Astrocyte (in vitro differentiated cells and primary cell): ENCODE measurements around the gene C11orf24. TPM values are rescaled to one million over a fixed set of nuclear protein-coding genes. Genes with fewer than 3 reads are reported as not detected.

ENCODE experiments used
- DNase-seq: peaks from one replicate; pipeline ENCODE4 v3.0.0-alpha.2; 2010; ENCODE audit warnings: low read depth
- FAIRE-seq: peaks from 2 replicates; lab custom pipeline; 2011; peaks lifted over from hg19 to GRCh38; lab: Jason Lieb, UNC
- H2AFZ ChIP-seq: 2 replicates; pipeline ENCODE4 v1.6.0; 2012; ENCODE audit warnings: low read depth, low read length, inconsistent platforms
- H3K27ac ChIP-seq: 2 replicates; pipeline ENCODE4 v1.5.1; 2011; ENCODE audit warnings: low read depth, low read length, inconsistent platforms
- H3K27me3 ChIP-seq: 2 replicates; pipeline ENCODE4 v1.6.0; 2011; ENCODE audit warnings: low read length, inconsistent platforms; ENCODE audit not compliant: insufficient read depth
- H3K36me3 ChIP-seq: 2 replicates; pipeline ENCODE4 v1.5.1; 2011; ENCODE audit warnings: low read length, inconsistent platforms; ENCODE audit not compliant: insufficient read depth
- H3K4me1 ChIP-seq: 2 replicates; pipeline ENCODE4 v1.5.1; 2011; ENCODE audit warnings: low read length, inconsistent platforms; ENCODE audit not compliant: insufficient read depth
- H3K4me2 ChIP-seq: 2 replicates; pipeline ENCODE4 v1.6.0; 2012; ENCODE audit warnings: low read length, inconsistent platforms
- H3K4me3 ChIP-seq: 2 replicates; pipeline ENCODE4 v1.5.1; 2011; ENCODE audit warnings: low read depth, mild to moderate bottlenecking, low read length, inconsistent platforms; ENCODE audit not compliant: insufficient read depth
- H3K79me2 ChIP-seq: 2 replicates; pipeline ENCODE4 v1.6.0; 2012; ENCODE audit warnings: mild to moderate bottlenecking, low read length, inconsistent platforms; ENCODE audit not compliant: insufficient read depth
- H3K9ac ChIP-seq: 2 replicates; pipeline ENCODE4 v1.6.0; 2012; ENCODE audit warnings: mild to moderate bottlenecking, low read length, inconsistent platforms
- H3K9me3 ChIP-seq: 2 replicates; pipeline ENCODE4 v1.5.1; 2012; ENCODE audit warnings: low read depth, mild to moderate bottlenecking, low read length, inconsistent platforms; ENCODE audit not compliant: insufficient read depth
- H4K20me1 ChIP-seq: 2 replicates; pipeline ENCODE4 v1.6.0; 2012; ENCODE audit warnings: low read length, inconsistent platforms; ENCODE audit not compliant: insufficient read depth
- H3K27ac Mint-ChIP-seq: one replicate; pipeline ENCODE4 v1.8.0; 2021; ENCODE audit warnings: mild to moderate bottlenecking, mixed read lengths; ENCODE audit not compliant: unreplicated experiment
- H3K27me3 Mint-ChIP-seq: one replicate; pipeline ENCODE4 v1.8.0; 2021; ENCODE audit warnings: low read depth, mixed read lengths; ENCODE audit not compliant: unreplicated experiment
- H3K36me3 Mint-ChIP-seq: one replicate; pipeline ENCODE4 v1.8.0; 2021; ENCODE audit warnings: low read depth, mixed read lengths; ENCODE audit not compliant: unreplicated experiment
- H3K4me1 Mint-ChIP-seq: one replicate; pipeline ENCODE4 v1.8.0; 2021; ENCODE audit warnings: low read depth, mixed read lengths; ENCODE audit not compliant: unreplicated experiment
- H3K4me3 Mint-ChIP-seq: one replicate; pipeline ENCODE4 v1.8.0; 2021; ENCODE audit warnings: mild to moderate bottlenecking, moderate library complexity, mixed read lengths; ENCODE audit not compliant: unreplicated experiment
- H3K9me3 Mint-ChIP-seq: one replicate; pipeline ENCODE4 v1.8.0; 2021; ENCODE audit warnings: mild to moderate bottlenecking, mixed read lengths; ENCODE audit not compliant: unreplicated experiment
- CTCF ChIP-seq: IDR thresholded peaks from 2 replicates; pipeline ENCODE4 v1.5.1; 2011; ENCODE audit warnings: low read depth, mild to moderate bottlenecking, inconsistent platforms, low read length, moderate library complexity; ENCODE audit not compliant: insufficient read depth
- EZH2 ChIP-seq: IDR thresholded peaks from 2 replicates; pipeline ENCODE4 v1.6.1; 2012; ENCODE audit warnings: mild to moderate bottlenecking, low read length, inconsistent platforms; ENCODE audit not compliant: insufficient read depth
- total RNA-seq: library from RNA; stranded (reverse); gene quantifications from 2 replicates; pipeline ENCODE4 v1.2.1, GENCODE V29; 2021

C11orf24 gene
- total RNA-seq, 1 donor from 2014 or later, result 79.8 TPM

GRCh38 chr11:68223275-68223674 is 48.5 kb downstream of the C11orf24 start:
- H3K27me3 ChIP-seq, result peaks cover under 1% of the 10 kb centered on the region
- no peak for FAIRE-seq
- no peak overlapping the region for H3K4me2 ChIP-seq
- no peak overlapping the region for H2AFZ ChIP-seq
- TF ChIP-seq CTCF (no peak), EZH2 (no peak)
- DNase-seq, result no peak
- H3K9me3 ChIP-seq, result no peaks in the 10 kb centered on the region
- peaks cover 7% of the 10 kb centered on the region for H3K9me3 Mint-ChIP-seq
- H3K36me3 Mint-ChIP-seq, result peaks cover 8% of the 10 kb centered on the region
- H3K79me2 ChIP-seq, result no peaks in the 10 kb centered on the region
- H3K27ac Mint-ChIP-seq, result no peak overlapping the region
- H3K4me3 Mint-ChIP-seq, result no peak overlapping the region
- H3K4me1 ChIP-seq, result no peaks in the 10 kb centered on the region
- H3K9ac ChIP-seq, result no peak overlapping the region
- H3K4me1 Mint-ChIP-seq, result no peaks in the 10 kb centered on the region
- H3K36me3 ChIP-seq, result no peaks in the 10 kb centered on the region
- H3K4me3 ChIP-seq, result no peak overlapping the region
- H3K27ac ChIP-seq, result no peak overlapping the region
- H3K27me3 Mint-ChIP-seq, result peaks cover 13% of the 10 kb centered on the region
- no peaks in the 10 kb centered on the region for H4K20me1 ChIP-seq

DNA sequence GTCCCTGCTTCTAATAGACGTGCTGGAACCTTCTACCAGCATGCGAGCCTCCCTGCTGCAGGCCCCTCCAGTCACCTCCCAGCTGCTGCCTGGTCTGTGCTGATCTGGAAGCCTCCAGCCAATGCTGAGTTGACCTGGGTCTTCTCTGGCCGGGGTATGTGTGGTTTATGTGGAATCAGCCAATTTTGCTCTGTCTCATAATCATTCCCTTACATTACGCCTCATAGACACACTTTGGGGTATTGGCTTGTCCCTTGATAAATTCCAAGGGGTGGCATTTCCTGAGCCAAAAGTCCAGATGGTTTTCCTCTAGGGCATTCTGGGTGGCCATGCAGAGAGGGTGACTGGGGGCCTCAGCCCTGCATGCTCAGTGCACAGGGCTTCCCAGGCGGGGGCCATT is 50.4 kb downstream of the C11orf24 start:
- Histone ChIP-seq H2AFZ (no peak overlapping the region), H3K27ac (no peak overlapping the region), H4K20me1 (no peaks in the 10 kb centered on the region), H3K4me2 (no peak overlapping the region), H3K27me3 (peaks cover 6% of the 10 kb centered on the region), H3K4me3 (no peak overlapping the region), H3K9me3 (no peaks in the 10 kb centered on the region), H3K9ac (no peak overlapping the region), H3K36me3 (no peaks in the 10 kb centered on the region), H3K4me1 (no peaks in the 10 kb centered on the region), H3K79me2 (no peaks in the 10 kb centered on the region)
- H3K9me3 Mint-ChIP-seq, result peaks cover 2% of the 10 kb centered on the region
- DNase-seq (no peak), FAIRE-seq (no peak)
- peaks cover 17% of the 10 kb centered on the region for H3K27me3 Mint-ChIP-seq
- no peak for TF ChIP-seq CTCF
- no peak for TF ChIP-seq EZH2
- H3K27ac Mint-ChIP-seq, result no peak overlapping the region
- H3K4me1 Mint-ChIP-seq, result no peaks in the 10 kb centered on the region
- H3K36me3 Mint-ChIP-seq, result peaks cover 8% of the 10 kb centered on the region
- H3K4me3 Mint-ChIP-seq, result no peak overlapping the region

- TF ChIP-seq EZH2 (no peak), CTCF (no peak)
- Mint-ChIP-seq H3K36me3 (no peaks in the 10 kb centered on the region), H3K4me3 (no peak overlapping the region), H3K27me3 (peaks cover 8% of the 10 kb centered on the region), H3K27ac (no peak overlapping the region), H3K4me1 (peaks cover 4% of the 10 kb centered on the region), H3K9me3 (no peaks in the 10 kb centered on the region)
- DNase-seq (no peak), FAIRE-seq (no peak)
- H3K27me3 ChIP-seq, result peaks cover 8% of the 10 kb centered on the region
- H3K4me1 ChIP-seq, result peaks cover 8% of the 10 kb centered on the region
- no peak overlapping the region for H3K27ac ChIP-seq
- H3K9me3 ChIP-seq, result no peaks in the 10 kb centered on the region
- no peaks in the 10 kb centered on the region for H3K36me3 ChIP-seq
- peaks cover 12% of the 10 kb centered on the region for H4K20me1 ChIP-seq
- H2AFZ ChIP-seq, result no peak overlapping the region
- no peak overlapping the region for H3K9ac ChIP-seq
- H3K4me2 ChIP-seq, result no peak overlapping the region
- H3K79me2 ChIP-seq, result peaks cover 13% of the 10 kb centered on the region
- H3K4me3 ChIP-seq, result no peak overlapping the region
Measured at GRCh38 chr11:68216171-68216938, 55.4 kb downstream of the C11orf24 start.
